PC-3 (cell line): ENCODE data around the gene DRGX.

ENCODE experiments used
- EZH2 ChIP-seq: fragments of 300-600 bp; sonication (generic); IDR thresholded peaks from one replicate; pipeline ENCODE4 v1.6.1; 2017; ENCODE audit warnings: antibody characterized with exemption, mild to moderate bottlenecking, low read length; ENCODE audit not compliant: unreplicated experiment
- TF ChIP-seq, protein P1 (sequence below): fragments of 300-600 bp; sonication (generic); conservative IDR thresholded peaks from 2 replicates; pipeline ENCODE4 v1.5.1; 2017; ENCODE audit warnings: antibody characterized with exemption, low read depth, mild to moderate bottlenecking, low read length

GRCh38 chr10:49354593-49354992 lies 41.3 kb downstream of the DRGX start:
- TF ChIP-seq, protein P1, sequence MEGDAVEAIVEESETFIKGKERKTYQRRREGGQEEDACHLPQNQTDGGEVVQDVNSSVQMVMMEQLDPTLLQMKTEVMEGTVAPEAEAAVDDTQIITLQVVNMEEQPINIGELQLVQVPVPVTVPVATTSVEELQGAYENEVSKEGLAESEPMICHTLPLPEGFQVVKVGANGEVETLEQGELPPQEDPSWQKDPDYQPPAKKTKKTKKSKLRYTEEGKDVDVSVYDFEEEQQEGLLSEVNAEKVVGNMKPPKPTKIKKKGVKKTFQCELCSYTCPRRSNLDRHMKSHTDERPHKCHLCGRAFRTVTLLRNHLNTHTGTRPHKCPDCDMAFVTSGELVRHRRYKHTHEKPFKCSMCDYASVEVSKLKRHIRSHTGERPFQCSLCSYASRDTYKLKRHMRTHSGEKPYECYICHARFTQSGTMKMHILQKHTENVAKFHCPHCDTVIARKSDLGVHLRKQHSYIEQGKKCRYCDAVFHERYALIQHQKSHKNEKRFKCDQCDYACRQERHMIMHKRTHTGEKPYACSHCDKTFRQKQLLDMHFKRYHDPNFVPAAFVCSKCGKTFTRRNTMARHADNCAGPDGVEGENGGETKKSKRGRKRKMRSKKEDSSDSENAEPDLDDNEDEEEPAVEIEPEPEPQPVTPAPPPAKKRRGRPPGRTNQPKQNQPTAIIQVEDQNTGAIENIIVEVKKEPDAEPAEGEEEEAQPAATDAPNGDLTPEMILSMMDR = no peak
- no peak for TF ChIP-seq EZH2
